IMR-90 (cell line): ENCODE measurements around the gene RPL36. TPM values are rescaled to one million over a fixed set of nuclear protein-coding genes. Genes with fewer than 3 reads are reported as not detected.

Source experiments
- ATAC-seq: fragments of 200-7000 bp; cut with Tn5 transposase; 2 replicates; pipeline ENCODE4 v1.9.1; 2020; ENCODE audit warnings: low read depth, mild to moderate bottlenecking, moderate library complexity
- BruUV-seq: library from RNA; stranded (reverse); fragments of 400-500 nt; replicated peaks from 2 replicates; lab custom pipeline; 2021; lab: Mats Ljungman, UMichigan
- CTCF ChIA-PET: fragments of 300-600 bp; formaldehyde crosslinking; extraction: SDS; loops from one replicate; lab custom pipeline; 2021; ENCODE audit warnings: antibody characterized with exemption; lab: Yijun Ruan, JAX
- POLR2A ChIA-PET: fragments of 300-600 bp; sonication (Branson Sonifier 250); formaldehyde crosslinking; loops from one replicate; lab custom pipeline; 2022; ENCODE audit warnings: antibody characterized with exemption; ENCODE audit not compliant: unreplicated experiment; lab: Charles Lee
- DNase-seq: peaks from one replicate; pipeline ENCODE4 v3.0.0; 2013
- H2AFZ ChIP-seq: replicated peaks from 2 replicates; pipeline ENCODE3; 2013; ENCODE audit warnings: low read length, mild to moderate bottlenecking; ENCODE audit not compliant: poor library complexity
- H2AK5ac ChIP-seq: 2 replicates; pipeline ENCODE4 v1.6.1; 2013; ENCODE audit warnings: low read depth, low read length, inconsistent platforms
- H2AK9ac ChIP-seq: replicated peaks from 2 replicates; pipeline ENCODE3; 2013; ENCODE audit warnings: mild to moderate bottlenecking, low read depth, low read length, moderate library complexity; ENCODE audit not compliant: poor library complexity
- H2BK120ac ChIP-seq: 2 replicates; pipeline ENCODE4 v1.6.1; 2013; ENCODE audit warnings: low read depth, low read length, inconsistent platforms
- H2BK15ac ChIP-seq: 3 replicates; pipeline ENCODE4 v1.6.1; 2013; ENCODE audit warnings: low read depth, low read length, inconsistent platforms
- H2BK20ac ChIP-seq: 2 replicates; pipeline ENCODE4 v1.6.1; 2013; ENCODE audit warnings: low read depth, mild to moderate bottlenecking, inconsistent platforms, low read length, moderate library complexity
- H2BK5ac ChIP-seq: 2 replicates; pipeline ENCODE4 v1.6.1; 2013; ENCODE audit warnings: mild to moderate bottlenecking, low read depth, low read length, inconsistent platforms; ENCODE audit not compliant: poor library complexity, severe bottlenecking
- H3K14ac ChIP-seq: replicated peaks from 2 replicates; pipeline ENCODE4 v1.6.1; 2013; ENCODE audit warnings: low read depth, low read length, inconsistent platforms
- H3K18ac ChIP-seq: 2 replicates; pipeline ENCODE4 v1.6.1; 2013; ENCODE audit warnings: low read depth, low read length, control low read depth
- H3K23ac ChIP-seq: 2 replicates; pipeline ENCODE4 v1.6.1; 2013; ENCODE audit warnings: low read depth, low read length, inconsistent platforms
- H3K27ac ChIP-seq: 2 replicates; pipeline ENCODE4 v1.5.1; 2013; ENCODE audit warnings: mild to moderate bottlenecking, control low read depth, low read length; ENCODE audit not compliant: insufficient read depth
- H3K27me3 ChIP-seq: 2 replicates; pipeline ENCODE4 v1.6.1; 2013; ENCODE audit warnings: low read length; ENCODE audit not compliant: control insufficient read depth, insufficient read depth
- H3K36me3 ChIP-seq: 2 replicates; pipeline ENCODE4 v1.6.1; 2013; ENCODE audit warnings: low read length, mixed read lengths; ENCODE audit not compliant: control insufficient read depth, insufficient read depth
- H3K4ac ChIP-seq: 2 replicates; pipeline ENCODE4 v1.6.1; 2013; ENCODE audit warnings: low read depth, low read length, inconsistent platforms
- H3K4me1 ChIP-seq: 2 replicates; pipeline ENCODE4 v1.6.1; 2013; ENCODE audit warnings: low read length, mixed read lengths; ENCODE audit not compliant: control insufficient read depth, insufficient read depth
- H3K4me2 ChIP-seq: 2 replicates; pipeline ENCODE4 v1.6.1; 2013; ENCODE audit warnings: low read depth, mild to moderate bottlenecking, control low read depth, low read length, moderate library complexity
- H3K4me3 ChIP-seq: 2 replicates; pipeline ENCODE4 v1.5.1; 2013; ENCODE audit warnings: low read depth, mild to moderate bottlenecking, control low read depth, low read length, moderate library complexity; ENCODE audit not compliant: insufficient read depth
- H3K56ac ChIP-seq: 2 replicates; pipeline ENCODE4 v1.6.1; 2013; ENCODE audit warnings: low read length, inconsistent platforms; ENCODE audit not compliant: insufficient read depth; ENCODE audit errors: extremely low read depth
- H3K79me1 ChIP-seq, 2 experiments: 2 replicates each; pipeline ENCODE4 v1.6.1; 2013; ENCODE audit warnings: low read length in 2 of 2, inconsistent platforms in 1 of 2, low read depth in 1 of 2
- H3K9ac ChIP-seq: 2 replicates; pipeline ENCODE4 v1.6.1; 2013; ENCODE audit warnings: low read depth, low read length, control low read depth
- H3K9me1 ChIP-seq: 2 replicates; pipeline ENCODE4 v1.6.1; 2013; ENCODE audit warnings: low read length, inconsistent platforms; ENCODE audit not compliant: insufficient read depth
- H3K9me3 ChIP-seq: 2 replicates; pipeline ENCODE4 v1.6.1; 2013; ENCODE audit warnings: low read length; ENCODE audit not compliant: control insufficient read depth, insufficient read depth
- H4K20me1 ChIP-seq: 2 replicates; pipeline ENCODE4 v1.6.1; 2013; ENCODE audit warnings: low read length, inconsistent platforms; ENCODE audit not compliant: insufficient read depth
- H4K5ac ChIP-seq: 2 replicates; pipeline ENCODE4 v1.6.1; 2013; ENCODE audit warnings: mild to moderate bottlenecking, low read depth, low read length, control low read depth
- H4K8ac ChIP-seq, 2 experiments: 2 replicates each; pipeline ENCODE4 v1.6.1; 2013; ENCODE audit warnings: low read depth in 2 of 2, low read length in 2 of 2, control low read depth in 1 of 2, inconsistent platforms in 1 of 2
- H4K91ac ChIP-seq: 2 replicates; pipeline ENCODE4 v1.6.1; 2013; ENCODE audit warnings: low read depth, low read length, inconsistent platforms; ENCODE audit not compliant: insufficient read depth
- BHLHE40 ChIP-seq: fragments of 150-350 bp; IDR thresholded peaks from 2 replicates; pipeline ENCODE4 v1.6.1; 2016; ENCODE audit warnings: mild to moderate bottlenecking, low read depth, low read length
- CHD1 ChIP-seq: IDR thresholded peaks from 2 replicates; pipeline ENCODE4 v1.6.1; 2012; ENCODE audit warnings: low read depth, low read length, improper control_type of control experiment
- CTCF ChIP-seq: conservative IDR thresholded peaks from 2 replicates; pipeline ENCODE4 v1.5.1; 2012; ENCODE audit warnings: mild to moderate bottlenecking, low read depth, low read length, improper control_type of control experiment
- ELK1 ChIP-seq: fragments of 150-350 bp; IDR thresholded peaks from 2 replicates; pipeline ENCODE4 v1.6.1; 2016; ENCODE audit warnings: low read depth, mild to moderate bottlenecking, low read length, moderate library complexity, borderline replicate concordance
- FOS ChIP-seq: fragments of 150-350 bp; IDR thresholded peaks from 2 replicates; pipeline ENCODE4 v1.6.1; 2016; ENCODE audit warnings: low read depth, low read length
- MAFK ChIP-seq: IDR thresholded peaks from 2 replicates; pipeline ENCODE4 v1.6.1; 2012; ENCODE audit warnings: low read depth, low read length, improper control_type of control experiment
- MAZ ChIP-seq: IDR thresholded peaks from 2 replicates; pipeline ENCODE4 v1.6.1; 2012; ENCODE audit warnings: low read depth, mild to moderate bottlenecking, low read length, improper control_type of control experiment, moderate library complexity, borderline replicate concordance
- NFE2L2 ChIP-seq: fragments of 150-350 bp; IDR thresholded peaks from 2 replicates; pipeline ENCODE4 v1.6.1; 2016; ENCODE audit warnings: low read depth, mild to moderate bottlenecking, low read length
- POLR2A ChIP-seq: IDR thresholded peaks from 2 replicates; pipeline ENCODE4 v1.6.1; 2012; ENCODE audit warnings: mild to moderate bottlenecking, low read depth, low read length
- RCOR1 ChIP-seq: IDR thresholded peaks from 2 replicates; pipeline ENCODE4 v1.6.1; 2012; ENCODE audit warnings: mild to moderate bottlenecking, low read length, improper control_type of control experiment; ENCODE audit not compliant: insufficient replicate concordance
- SMC3 ChIP-seq: fragments of 150-350 bp; IDR thresholded peaks from 2 replicates; pipeline ENCODE4 v1.6.1; 2016; ENCODE audit warnings: low read depth, mild to moderate bottlenecking, antibody characterized with exemption, low read length, moderate library complexity
- WGBS, 2 experiments: methylation state at CpG; one replicate each; pipeline versions ENCODE4 v1.1.5 to v1.1.7; 2013; ENCODE audit warnings: missing lambda C conversion rate in 2 of 2; ENCODE audit not compliant: insufficient read length in 1 of 2; ENCODE audit errors: extremely low coverage in 2 of 2; 5-methylcytosine and 5-hydroxymethylcytosine counted together
- dilution Hi-C: fragments of 300-500 bp; cut with HindIII; formaldehyde crosslinking; loops from one replicate; pipeline ENCODE4 v1.14.3; 2018; ENCODE audit warnings: low sequenced_read_pairs; ENCODE audit not compliant: unreplicated experiment
- in situ Hi-C: fragments of 300-500 bp; cut with MboI; formaldehyde crosslinking; loops from 3 replicates; pipeline ENCODE4 v1.14.3; 2019; ENCODE audit warnings: low sequenced_read_pairs, inconsistent platforms, mixed read lengths
- intact Hi-C: fragments of 100-400 bp; cut with micrococcal nuclease; formaldehyde crosslinking; loops from 2 replicates; pipeline ENCODE4 v1.10.0; 2022
- polyA plus RNA-seq, 3 experiments: library from polyadenylated mRNA; depleted of rRNA; stranded (reverse); fragments of >200 nt; gene quantifications; 2 replicates each; pipeline ENCODE4 v1.2.3, GENCODE V29; 2012; ENCODE audit warnings: low replicate concordance in 1 of 3
- total RNA-seq: library from RNA; depleted of rRNA; stranded (reverse); fragments of >200 nt; gene quantifications from 2 replicates; pipeline ENCODE4 v1.2.3, GENCODE V29; 2012
- TF ChIP-seq, protein P1 (sequence below): fragments of 150-350 bp; IDR thresholded peaks from 2 replicates; pipeline ENCODE4 v1.6.1; 2017; ENCODE audit warnings: mild to moderate bottlenecking, antibody characterized with exemption, low read length, low read depth

The RPL36 gene
- total and polyA plus RNA-seq, 2 of the 4 experiments (the other 2 are of a cell fraction) = 232 to 757 TPM

- no peak for TF ChIP-seq SMC3
These were observed 5.2 kb upstream of the RPL36 start (continued) for GRCh38 chr19:5684694-5685430.

DNA sequence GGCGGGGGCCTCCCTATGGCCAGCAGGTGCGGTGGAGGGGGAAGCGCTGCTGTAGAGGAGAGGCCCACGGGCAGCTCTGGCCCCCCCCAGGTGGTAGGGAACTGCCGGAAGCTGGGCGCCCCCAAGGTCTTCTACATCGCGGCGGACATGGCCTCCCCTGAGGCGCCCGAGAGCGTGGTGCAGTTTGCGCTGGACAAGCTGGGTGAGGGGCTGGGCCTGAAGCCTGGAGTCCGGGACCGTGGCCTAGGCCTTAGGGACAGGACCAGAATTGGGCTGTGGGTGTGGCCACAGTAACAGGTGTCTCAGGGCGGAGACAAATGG is 3.8 kb upstream of the RPL36 start:
- H3K23ac ChIP-seq = no peak overlapping the region
- H2BK120ac ChIP-seq = no peak overlapping the region
- H3K27ac ChIP-seq = no peak overlapping the region
- BruUV-seq = no TSS peak
- peaks cover 2 to 10% of the 10 kb centered on the region in 2 experiments; a peak in 2 of 4 replicates for H3K79me1 ChIP-seq
- dilution Hi-C loops (no loop called here), intact Hi-C loops (no loop called here), in situ Hi-C loops (no loop called here)
- H3K9ac ChIP-seq = no peak overlapping the region
- H3K4me1 ChIP-seq = peaks cover 2% of the 10 kb centered on the region; the same call in 1 of the 2 replicates
- H4K5ac ChIP-seq = no peak overlapping the region
- peak overlapping the region; percentile 60 for H3K4me2 ChIP-seq
- no peak overlapping the region for H2BK20ac ChIP-seq
- CTCF ChIA-PET = interaction anchor here (0.6 to 1.5 kb wide), 2 partner anchors 32 to 104 kb away, joined by 3 to 4 read pairs; partner anchors contain the start of gene DUS3L
- peaks cover 3% of the 10 kb centered on the region; the same call in 1 of the 2 replicates for H3K9me1 ChIP-seq
- H2BK15ac ChIP-seq = no peak overlapping the region
- H4K8ac ChIP-seq = peak overlapping the region in 1 of 2 experiments; percentile 42; a peak in 1 of 4 replicates
- H3K18ac ChIP-seq = no peak overlapping the region
- no peak overlapping the region for H3K56ac ChIP-seq
- no peak overlapping the region for H3K4ac ChIP-seq
- H3K36me3 ChIP-seq = peaks cover 3% of the 10 kb centered on the region; the same call in 1 of the 2 replicates
- no peaks in the 10 kb centered on the region for H3K9me3 ChIP-seq
- H2AFZ ChIP-seq = peak overlapping the region; percentile 99
- H2AK5ac ChIP-seq = 0 out of 2 replicates have a peak overlapping the region, but pooled peaks have one; percentile 13
- no peak overlapping the region for H2AK9ac ChIP-seq
- no peak overlapping the region for H4K91ac ChIP-seq
- peak overlapping the region; percentile 65 for H3K4me3 ChIP-seq
- DNase-seq = no peak
- H3K14ac ChIP-seq = no peak overlapping the region
- no peak for ATAC-seq
- POLR2A ChIA-PET = interaction anchor here (0.7 kb wide), 1 partner anchor 34 kb away, joined by 5 read pairs; the partner anchor contains the start of gene CATSPERD
- 45% methylated on average over 4 of the region's 16 CpGs; no CpG with 5 or more reads in 1 of the 2 experiments for WGBS, 2 experiments
- no peak overlapping the region for H2BK5ac ChIP-seq
- peaks cover 12% of the 10 kb centered on the region for H4K20me1 ChIP-seq
- no peaks in the 10 kb centered on the region for H3K27me3 ChIP-seq
- no peak for TF ChIP-seq NFE2L2
- TF ChIP-seq BHLHE40 = no peak
- no peak for TF ChIP-seq CHD1
- TF ChIP-seq RCOR1 = no peak
- TF ChIP-seq POLR2A = no peak
- TF ChIP-seq, protein P1, sequence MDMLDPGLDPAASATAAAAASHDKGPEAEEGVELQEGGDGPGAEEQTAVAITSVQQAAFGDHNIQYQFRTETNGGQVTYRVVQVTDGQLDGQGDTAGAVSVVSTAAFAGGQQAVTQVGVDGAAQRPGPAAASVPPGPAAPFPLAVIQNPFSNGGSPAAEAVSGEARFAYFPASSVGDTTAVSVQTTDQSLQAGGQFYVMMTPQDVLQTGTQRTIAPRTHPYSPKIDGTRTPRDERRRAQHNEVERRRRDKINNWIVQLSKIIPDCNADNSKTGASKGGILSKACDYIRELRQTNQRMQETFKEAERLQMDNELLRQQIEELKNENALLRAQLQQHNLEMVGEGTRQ = no peak
- TF ChIP-seq CTCF = no peak
- TF ChIP-seq FOS = no peak
- no peak for TF ChIP-seq MAZ
- TF ChIP-seq ELK1 = no peak
- no peak for TF ChIP-seq SMC3
- TF ChIP-seq MAFK = no peak
